C4-2B (cell line): ENCODE results near the gene TBC1D22A.

Experiments used
- H3K27ac ChIP-seq: fragments of 450-650 bp; 2 replicates; pipeline ENCODE4 v1.5.1; 2017
- ZFX ChIP-seq: fragments of 450-650 bp; IDR thresholded peaks from 2 replicates; pipeline ENCODE4 v1.6.1; 2017
- TF ChIP-seq, protein P1 (sequence below): fragments of 450-650 bp; conservative IDR thresholded peaks from 2 replicates; pipeline ENCODE4 v1.5.1; 2017; ENCODE audit warnings: mild to moderate bottlenecking

TBC1D22A gene

DNA sequence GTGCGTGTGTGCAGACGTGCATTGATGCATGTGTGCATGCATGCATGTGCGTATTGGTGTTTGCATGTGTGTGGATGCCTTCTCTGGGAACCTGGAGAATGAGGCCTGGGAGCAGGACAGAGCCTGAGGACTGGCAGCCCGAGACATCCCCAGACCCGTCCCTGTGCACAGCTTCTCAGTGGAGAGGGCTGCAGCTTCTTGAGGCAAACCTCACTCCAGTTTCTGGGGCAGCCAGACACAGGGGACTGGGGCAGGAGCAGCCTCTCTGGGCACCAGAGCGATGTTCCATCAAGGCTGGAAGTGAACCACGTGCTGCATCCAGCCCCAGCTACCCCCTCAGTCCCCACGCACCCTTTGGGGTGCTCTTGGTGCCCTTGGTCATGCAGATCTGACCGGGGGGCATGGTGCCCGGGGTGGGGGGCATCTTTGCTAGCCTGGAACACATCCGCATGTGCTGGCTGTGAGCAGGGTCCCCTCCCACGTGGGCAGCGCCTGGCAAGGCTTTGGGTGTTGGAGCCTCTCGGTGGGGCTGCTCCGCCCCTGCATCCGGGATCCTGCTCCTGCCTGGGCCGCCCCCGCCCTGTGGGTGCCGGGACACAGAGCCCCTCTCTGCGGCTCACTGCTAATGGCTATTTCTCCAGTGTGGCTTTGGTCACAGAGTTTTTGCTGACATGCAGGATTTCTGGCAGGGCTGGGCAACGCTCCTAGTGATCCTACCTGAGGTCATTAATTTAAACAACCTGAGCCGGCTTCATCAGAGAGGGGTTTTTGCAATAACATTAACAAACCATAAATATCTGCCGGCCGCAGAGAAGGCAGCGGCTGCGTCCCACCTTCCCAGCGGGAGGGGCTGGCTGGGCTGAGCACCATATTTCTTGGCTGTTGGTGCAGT, 434.7 kb downstream of the TBC1D22A start:
- no peak overlapping the region for H3K27ac ChIP-seq
- TF ChIP-seq, protein P1, sequence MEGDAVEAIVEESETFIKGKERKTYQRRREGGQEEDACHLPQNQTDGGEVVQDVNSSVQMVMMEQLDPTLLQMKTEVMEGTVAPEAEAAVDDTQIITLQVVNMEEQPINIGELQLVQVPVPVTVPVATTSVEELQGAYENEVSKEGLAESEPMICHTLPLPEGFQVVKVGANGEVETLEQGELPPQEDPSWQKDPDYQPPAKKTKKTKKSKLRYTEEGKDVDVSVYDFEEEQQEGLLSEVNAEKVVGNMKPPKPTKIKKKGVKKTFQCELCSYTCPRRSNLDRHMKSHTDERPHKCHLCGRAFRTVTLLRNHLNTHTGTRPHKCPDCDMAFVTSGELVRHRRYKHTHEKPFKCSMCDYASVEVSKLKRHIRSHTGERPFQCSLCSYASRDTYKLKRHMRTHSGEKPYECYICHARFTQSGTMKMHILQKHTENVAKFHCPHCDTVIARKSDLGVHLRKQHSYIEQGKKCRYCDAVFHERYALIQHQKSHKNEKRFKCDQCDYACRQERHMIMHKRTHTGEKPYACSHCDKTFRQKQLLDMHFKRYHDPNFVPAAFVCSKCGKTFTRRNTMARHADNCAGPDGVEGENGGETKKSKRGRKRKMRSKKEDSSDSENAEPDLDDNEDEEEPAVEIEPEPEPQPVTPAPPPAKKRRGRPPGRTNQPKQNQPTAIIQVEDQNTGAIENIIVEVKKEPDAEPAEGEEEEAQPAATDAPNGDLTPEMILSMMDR, result no peak
- TF ChIP-seq ZFX, result no peak

DNA sequence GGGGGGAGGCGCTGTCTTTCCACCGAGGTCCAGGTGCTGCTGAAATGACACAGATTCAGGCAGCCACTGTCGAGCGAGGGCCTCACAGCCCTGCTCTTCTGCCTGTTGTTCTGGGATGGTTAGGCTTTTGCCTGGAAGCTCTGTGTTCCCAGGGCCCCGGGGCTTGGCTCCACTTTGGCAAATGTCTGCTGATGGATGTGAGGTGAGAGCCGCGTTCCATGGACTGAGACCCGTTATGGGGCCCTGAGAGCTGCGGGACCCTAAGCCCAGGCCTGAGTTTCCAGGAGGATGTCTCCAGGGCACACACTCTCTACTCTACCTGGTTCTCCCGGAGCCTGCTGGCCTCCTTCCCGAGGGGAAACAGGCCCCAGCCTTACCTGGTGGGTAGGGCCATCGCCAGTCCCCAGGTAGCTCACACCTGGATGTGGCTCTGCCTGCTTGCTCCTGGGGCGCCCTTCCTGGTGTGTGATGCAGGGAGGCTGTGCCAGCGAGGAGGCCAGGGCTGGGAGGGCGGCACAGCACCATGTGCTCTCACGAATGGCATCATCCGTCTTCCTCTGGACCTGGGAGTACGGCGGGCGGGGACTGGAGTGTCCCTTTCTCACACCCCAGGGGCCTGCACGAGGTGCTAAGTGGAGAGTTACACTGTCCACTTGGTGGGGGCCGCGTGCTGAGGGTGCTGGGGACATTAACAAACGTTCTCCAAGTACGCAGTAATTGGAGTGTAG, 435.5 kb downstream of the TBC1D22A start:
- no peak for TF ChIP-seq ZFX
- TF ChIP-seq, protein P1, result no peak
- H3K27ac ChIP-seq, result no peak overlapping the region

DNA sequence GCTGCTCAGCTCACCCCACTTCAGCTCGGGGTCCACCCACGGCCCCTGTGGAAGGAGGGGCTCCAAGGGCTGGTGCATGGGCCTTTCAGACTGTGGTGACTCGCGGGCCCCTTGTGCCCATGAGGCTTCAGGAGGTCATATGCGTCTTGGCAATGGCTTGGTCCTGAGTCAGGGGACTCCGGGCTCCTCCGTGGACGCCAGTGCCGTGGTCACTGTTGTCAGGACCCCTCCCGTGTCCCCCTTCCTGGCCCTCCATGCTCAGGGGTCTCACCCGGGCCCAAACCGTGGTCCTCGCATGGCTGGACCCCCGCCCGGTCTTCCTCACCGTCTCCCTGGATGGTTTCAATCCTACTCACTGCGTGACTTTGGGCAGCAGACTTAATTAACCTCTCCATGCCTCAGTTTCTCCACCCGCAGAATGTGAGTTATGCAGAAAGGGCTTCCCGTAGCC, 436.4 kb downstream of the TBC1D22A start:
- TF ChIP-seq, protein P1, result no peak
- no peak for TF ChIP-seq ZFX

DNA sequence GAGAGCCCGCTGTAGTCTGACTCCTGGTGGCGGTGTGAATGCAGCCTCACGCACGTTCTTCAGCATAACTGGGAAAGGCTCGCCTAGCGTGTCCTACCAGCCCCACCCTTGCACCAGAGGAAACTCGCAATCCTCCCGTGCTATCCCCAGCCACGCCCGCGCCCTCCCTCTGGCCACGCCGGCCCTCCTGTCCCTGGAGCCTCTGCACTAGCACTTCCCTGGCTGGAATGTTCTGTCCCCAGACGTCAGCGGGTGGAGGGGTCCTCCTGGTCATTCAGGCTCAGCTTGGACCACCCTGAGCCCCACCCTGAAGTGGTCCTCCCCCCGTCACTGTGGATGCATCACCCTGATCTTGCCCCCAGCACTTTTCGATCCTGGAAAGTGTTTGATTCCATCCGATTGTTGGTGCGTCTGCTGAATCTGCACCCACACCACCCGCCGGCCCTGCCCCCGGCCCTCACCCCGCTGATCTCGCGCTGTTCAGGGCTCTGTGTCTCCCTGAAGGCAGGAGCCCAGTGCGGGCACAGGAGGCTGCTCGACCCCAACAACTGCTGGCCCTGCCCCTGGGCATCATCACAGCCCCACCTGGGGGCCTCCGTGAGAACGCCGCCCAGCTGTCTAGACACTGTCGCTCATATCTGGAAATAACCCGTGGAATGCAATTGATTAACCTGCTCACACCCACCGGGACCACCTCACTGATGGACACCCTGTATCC, 437.0 kb downstream of the TBC1D22A start:
- H3K27ac ChIP-seq, result no peak overlapping the region
- TF ChIP-seq, protein P1, result no peak
- no peak for TF ChIP-seq ZFX

More for the DNA sequence above, 436.4 kb downstream of the TBC1D22A start:
- no peak overlapping the region for H3K27ac ChIP-seq

DNA sequence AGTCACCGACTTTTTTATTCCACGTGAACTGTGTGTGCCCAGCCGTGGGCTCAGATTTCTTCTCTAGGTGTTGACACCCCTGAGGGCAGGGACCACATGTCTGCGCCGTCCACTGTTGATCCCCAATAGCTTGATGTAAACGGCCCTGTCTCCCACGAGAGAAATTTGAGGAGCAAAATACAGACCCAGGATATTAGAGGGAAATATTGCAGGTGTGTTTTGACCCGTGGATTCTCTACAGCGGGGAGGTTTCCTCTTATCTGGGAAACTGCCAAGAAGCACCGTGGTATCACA, 437.5 kb downstream of the TBC1D22A start:
- no peak overlapping the region for H3K27ac ChIP-seq
- TF ChIP-seq ZFX, result no peak
- TF ChIP-seq, protein P1, result no peak

DNA sequence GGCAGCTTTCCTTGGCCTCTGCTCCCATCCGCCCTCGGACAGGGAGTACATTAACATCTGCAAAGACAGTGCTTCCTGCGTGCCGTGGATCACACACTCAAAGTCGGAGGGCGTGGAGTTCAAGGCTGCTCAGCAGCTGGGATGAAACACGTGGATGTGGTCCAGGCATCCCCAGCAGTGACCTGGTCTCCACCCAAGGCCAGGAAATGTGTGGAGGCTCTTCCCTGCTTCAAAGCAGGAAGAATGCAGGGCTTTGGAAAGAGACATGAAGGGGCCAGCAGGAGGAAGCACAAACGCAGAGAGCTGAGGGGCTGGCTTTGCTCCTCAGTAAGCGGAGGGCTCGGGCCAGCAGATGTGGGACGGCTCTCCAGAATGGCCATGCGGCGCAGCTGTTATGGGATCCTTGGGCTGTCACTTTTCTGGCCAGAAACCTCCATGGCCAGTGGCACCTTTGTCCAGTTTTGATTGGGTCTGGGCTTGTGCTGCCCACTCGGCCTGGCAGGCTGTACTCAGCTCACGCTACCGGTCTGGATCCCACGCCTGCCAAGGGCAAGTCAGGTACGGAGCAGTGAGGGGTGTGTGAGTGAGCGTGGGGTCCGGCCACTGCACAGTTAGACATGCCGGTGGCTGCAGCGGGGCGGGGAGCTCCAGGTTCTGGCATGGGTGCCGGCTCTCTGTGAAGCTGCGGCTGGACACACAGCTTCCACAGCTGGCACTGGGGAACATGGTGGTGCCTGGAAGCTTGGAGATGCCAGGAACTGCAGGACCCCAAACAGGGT, 438.0 kb downstream of the TBC1D22A start:
- H3K27ac ChIP-seq, result no peak overlapping the region
- TF ChIP-seq, protein P1, result no peak
- no peak for TF ChIP-seq ZFX
